Upper lobe of left lung (tissue), 6 donors: ENCODE data around the gene KIF26B. TPM values are rescaled to one million over a fixed set of nuclear protein-coding genes. Genes with fewer than 3 reads are reported as not detected.

Experiments used
- ATAC-seq, 2 donors: fragments of 200-7000 bp; cut with Tn5 transposase; one replicate each; pipeline ENCODE4 v1.9.1; 2022; ENCODE audit warnings: mild to moderate bottlenecking in 2 of 2, moderate library complexity in 2 of 2; ENCODE audit not compliant: low FRiP score in 2 of 2
- DNase-seq, 2 donors: peaks; one replicate each; pipeline ENCODE4 v3.0.0-alpha.2; 2019 to 2020
- H3K27ac ChIP-seq, 4 donors: fragments of 200-600 bp; sonication (generic); one replicate each; pipeline ENCODE4 v1.5.1; 2016 to 2019
- H3K27me3 ChIP-seq, 4 donors: fragments of 200-600 bp; sonication (generic); one replicate each; pipeline ENCODE4 v1.5.1; 2017 to 2019
- H3K36me3 ChIP-seq, 4 donors: fragments of 200-600 bp; sonication (generic); one replicate each; pipeline ENCODE4 v1.5.1; 2016 to 2019
- H3K4me1 ChIP-seq, 4 donors: fragments of 200-600 bp; sonication (generic); one replicate each; pipeline ENCODE4 v1.5.1; 2018 to 2019
- H3K4me3 ChIP-seq, 4 donors: fragments of 200-600 bp; sonication (generic); one replicate each; pipeline ENCODE4 v1.5.1; 2017 to 2019; ENCODE audit warnings: mild to moderate bottlenecking in 2 of 4, moderate library complexity in 1 of 4
- H3K9me3 ChIP-seq, 4 donors: fragments of 200-600 bp; sonication (generic); one replicate each; pipeline ENCODE4 v1.5.1; 2018 to 2019
- EP300 ChIP-seq, 4 donors: sonication (generic); formaldehyde crosslinking; IDR thresholded peaks; one replicate each; pipeline ENCODE4 v1.5.1; 2017; ENCODE audit warnings: antibody characterized with exemption in 4 of 4, control low read depth in 2 of 4
- POLR2A ChIP-seq, 4 donors: fragments of 450-650 bp; IDR thresholded peaks; one replicate each; pipeline ENCODE4 v1.5.1; 2016 to 2017; ENCODE audit warnings: antibody characterized with exemption in 4 of 4, mild to moderate bottlenecking in 2 of 4
- POLR2AphosphoS5 ChIP-seq, 2 donors: sonication (generic); formaldehyde crosslinking; IDR thresholded peaks; one replicate each; pipeline ENCODE4 v1.5.1; 2017; ENCODE audit warnings: antibody characterized with exemption in 2 of 2
- WGBS, 2 donors: methylation state at CpG; one replicate each; pipeline ENCODE4 v1.1.5; 2017 to 2018; 5-methylcytosine and 5-hydroxymethylcytosine counted together
- total RNA-seq, 6 donors: library from RNA; depleted of rRNA in 4 of 6; stranded (reverse); fragments of >200 nt in 4 of 6; gene quantifications; one replicate each; pipeline versions ENCODE4 v1.1.0 to v1.2.1, GENCODE V29; 2016 to 2021
- TF ChIP-seq, protein P1 (sequence below), 6 experiments: fragments of 450-650 bp in 4 of 6; fragments of 200-600 bp in 2 of 6; sonication (generic) in 2 of 6; IDR thresholded peaks; one replicate each; pipeline ENCODE4 v1.5.1; 2016 to 2019; ENCODE audit warnings: antibody characterized with exemption in 6 of 6
- donor health status: DM: no; HTN: no; CAD: no; lungs with moderate emphysema.
- donor health status: DM: no; HTN: yes; CAD: no; lungs with severe emphysema.

The KIF26B gene
- total RNA-seq, 6 donors from 2014 or later: 1.2 to 4.3 (median 2.1) TPM

DNA sequence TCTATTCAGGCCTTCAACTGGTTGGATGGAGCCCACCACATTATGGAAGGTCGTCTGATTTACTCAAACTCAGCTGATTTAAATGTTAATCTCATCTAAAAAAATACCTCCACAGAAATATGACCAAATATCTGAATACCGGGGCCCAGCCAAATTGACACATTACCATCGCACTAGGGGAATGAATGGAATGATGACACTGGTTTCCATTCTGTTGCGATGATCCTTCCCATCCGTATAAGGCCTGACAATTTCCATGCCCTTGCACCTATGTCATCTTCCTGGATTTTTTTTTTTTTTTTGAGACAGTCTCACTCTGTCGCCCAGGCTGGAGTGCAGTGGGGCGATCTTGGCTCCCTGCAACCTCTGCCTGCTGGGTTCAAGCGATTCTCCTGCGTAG lies 397.5 kb downstream of the KIF26B start:
- TF ChIP-seq EP300 (IDR thresholded peaks at IDR 0.05): no peak
- TF ChIP-seq POLR2A (IDR thresholded peaks at IDR 0.05): no peak
- TF ChIP-seq, protein P1, sequence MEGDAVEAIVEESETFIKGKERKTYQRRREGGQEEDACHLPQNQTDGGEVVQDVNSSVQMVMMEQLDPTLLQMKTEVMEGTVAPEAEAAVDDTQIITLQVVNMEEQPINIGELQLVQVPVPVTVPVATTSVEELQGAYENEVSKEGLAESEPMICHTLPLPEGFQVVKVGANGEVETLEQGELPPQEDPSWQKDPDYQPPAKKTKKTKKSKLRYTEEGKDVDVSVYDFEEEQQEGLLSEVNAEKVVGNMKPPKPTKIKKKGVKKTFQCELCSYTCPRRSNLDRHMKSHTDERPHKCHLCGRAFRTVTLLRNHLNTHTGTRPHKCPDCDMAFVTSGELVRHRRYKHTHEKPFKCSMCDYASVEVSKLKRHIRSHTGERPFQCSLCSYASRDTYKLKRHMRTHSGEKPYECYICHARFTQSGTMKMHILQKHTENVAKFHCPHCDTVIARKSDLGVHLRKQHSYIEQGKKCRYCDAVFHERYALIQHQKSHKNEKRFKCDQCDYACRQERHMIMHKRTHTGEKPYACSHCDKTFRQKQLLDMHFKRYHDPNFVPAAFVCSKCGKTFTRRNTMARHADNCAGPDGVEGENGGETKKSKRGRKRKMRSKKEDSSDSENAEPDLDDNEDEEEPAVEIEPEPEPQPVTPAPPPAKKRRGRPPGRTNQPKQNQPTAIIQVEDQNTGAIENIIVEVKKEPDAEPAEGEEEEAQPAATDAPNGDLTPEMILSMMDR (IDR thresholded peaks at IDR 0.05): no peak
- TF ChIP-seq POLR2AphosphoS5 (IDR thresholded peaks at IDR 0.05): no peak
- H3K4me3 ChIP-seq: no peak overlapping the region

DNA sequence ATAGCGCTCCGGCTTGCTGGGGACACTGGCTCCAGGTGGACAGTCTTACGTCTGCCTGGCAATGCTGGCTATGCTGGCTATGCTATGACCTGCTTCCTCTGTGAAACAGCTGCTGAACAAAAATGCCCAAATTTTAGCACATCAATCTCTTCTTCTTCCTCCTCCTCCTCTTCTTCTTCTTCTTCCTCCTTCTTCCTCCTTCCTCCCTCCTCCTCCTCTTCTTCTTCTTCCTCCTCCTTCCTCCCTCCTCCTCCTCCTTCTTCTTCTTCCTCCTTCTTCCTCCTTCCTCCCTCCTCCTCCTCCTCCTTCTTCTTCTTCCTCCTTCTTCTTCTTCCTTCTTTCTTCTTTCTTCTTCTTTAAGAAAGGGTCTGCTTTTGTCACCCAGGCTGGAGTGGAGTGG lies 401.3 kb downstream of the KIF26B start:
- TF ChIP-seq POLR2A (IDR thresholded peaks at IDR 0.05) (no peak), POLR2AphosphoS5 (IDR thresholded peaks at IDR 0.05) (no peak), EP300 (IDR thresholded peaks at IDR 0.05) (no peak)
- TF ChIP-seq, protein P1 (IDR thresholded peaks at IDR 0.05): no peak
- H3K27ac ChIP-seq: no peak overlapping the region
- DNase-seq (no peak), ATAC-seq (no peak)
- H3K9me3 ChIP-seq: no peaks in the 10 kb centered on the region
- no peaks in the 10 kb centered on the region for H3K27me3 ChIP-seq
- no peaks in the 10 kb centered on the region for H3K4me1 ChIP-seq
- H3K36me3 ChIP-seq: no peaks in the 10 kb centered on the region
- WGBS, 2 donors: 87 to 96% methylated on average over 3 of the region's 3 CpGs
- H3K4me3 ChIP-seq: no peak overlapping the region

More for the DNA sequence above, 397.5 kb downstream of the KIF26B start:
- DNase-seq (no peak), ATAC-seq (no peak)
- no peaks in the 10 kb centered on the region for H3K36me3 ChIP-seq
- no peaks in the 10 kb centered on the region for H3K9me3 ChIP-seq
- H3K27me3 ChIP-seq: no peaks in the 10 kb centered on the region
- H3K27ac ChIP-seq: no peak overlapping the region
- H3K4me1 ChIP-seq: no peaks in the 10 kb centered on the region
- 96% methylated on average over 9 of the region's 9 CpGs for WGBS, 2 donors

DNA sequence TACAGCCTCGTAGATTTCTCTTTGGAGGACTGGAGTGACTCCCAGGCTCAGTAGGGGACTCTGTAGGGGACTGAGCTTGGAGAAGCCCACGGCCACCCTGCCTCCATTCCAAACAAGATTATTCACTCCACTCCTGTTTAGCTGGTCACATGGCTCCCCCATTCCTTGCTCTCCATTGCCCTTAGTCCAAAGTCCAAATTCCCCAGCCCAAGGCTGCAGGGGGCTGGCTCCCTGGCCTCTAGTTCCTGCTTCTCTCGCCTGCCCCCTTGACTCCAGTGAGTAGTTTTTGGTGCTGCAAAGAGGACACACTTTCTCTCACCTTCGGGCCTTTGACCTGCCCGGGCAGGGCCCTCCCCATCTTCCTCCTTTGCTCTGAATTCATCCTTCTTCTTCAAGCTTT lies 403.3 kb downstream of the KIF26B start:
- WGBS, 2 donors: 73% methylated on average over 4 to 5 of the region's 5 CpGs
- Histone ChIP-seq H3K9me3 (no peaks in the 10 kb centered on the region), H3K27me3 (no peaks in the 10 kb centered on the region), H3K27ac (no peak overlapping the region), H3K36me3 (no peaks in the 10 kb centered on the region), H3K4me3 (no peak overlapping the region), H3K4me1 (no peaks in the 10 kb centered on the region)
- DNase-seq: no peak
- TF ChIP-seq POLR2A (IDR thresholded peaks at IDR 0.05) (no peak), POLR2AphosphoS5 (IDR thresholded peaks at IDR 0.05) (no peak), EP300 (IDR thresholded peaks at IDR 0.05) (no peak)
- TF ChIP-seq, protein P1 (IDR thresholded peaks at IDR 0.05): no peak
- ATAC-seq: no peak

DNA sequence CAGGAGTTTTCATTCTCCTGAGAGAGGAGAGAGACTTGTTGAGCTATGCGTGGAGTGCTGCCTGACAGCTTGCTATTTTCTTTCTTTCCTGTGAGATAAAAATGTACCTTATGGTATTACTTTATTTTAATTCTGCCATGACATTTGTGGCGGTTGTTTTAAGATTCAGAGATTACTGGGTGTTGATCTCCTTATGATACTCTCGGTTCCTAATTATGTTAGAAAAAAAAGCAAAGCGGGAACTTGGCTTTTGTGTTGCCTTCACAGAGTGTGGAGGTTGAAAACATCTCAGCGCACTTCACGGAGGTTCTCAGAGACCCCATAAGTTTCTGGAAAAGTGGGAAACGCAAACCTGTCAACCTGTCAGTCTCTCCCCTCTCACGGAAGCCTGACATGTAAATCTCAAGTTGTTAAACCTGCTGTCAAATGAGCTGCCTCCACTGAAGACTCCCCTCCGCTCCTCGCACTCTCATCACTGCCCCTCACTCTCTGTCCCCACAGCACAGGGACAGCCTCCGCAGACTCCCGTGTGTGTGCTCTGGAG lies 405.6 kb downstream of the KIF26B start:
- H3K36me3 ChIP-seq: no peaks in the 10 kb centered on the region
- no peak for DNase-seq
- no peak for ATAC-seq
- TF ChIP-seq EP300 (IDR thresholded peaks at IDR 0.05): no peak
- no peak for TF ChIP-seq POLR2AphosphoS5 (IDR thresholded peaks at IDR 0.05)
- TF ChIP-seq, protein P1 (IDR thresholded peaks at IDR 0.05): no peak
- TF ChIP-seq POLR2A (IDR thresholded peaks at IDR 0.05): no peak
- no peaks in the 10 kb centered on the region for H3K27me3 ChIP-seq
- WGBS, 2 donors: 80 to 84% methylated on average over 10 to 12 of the region's 12 CpGs
- no peak overlapping the region for H3K27ac ChIP-seq
- H3K4me3 ChIP-seq: no peak overlapping the region
- H3K9me3 ChIP-seq: no peaks in the 10 kb centered on the region
- no peaks in the 10 kb centered on the region for H3K4me1 ChIP-seq

DNA sequence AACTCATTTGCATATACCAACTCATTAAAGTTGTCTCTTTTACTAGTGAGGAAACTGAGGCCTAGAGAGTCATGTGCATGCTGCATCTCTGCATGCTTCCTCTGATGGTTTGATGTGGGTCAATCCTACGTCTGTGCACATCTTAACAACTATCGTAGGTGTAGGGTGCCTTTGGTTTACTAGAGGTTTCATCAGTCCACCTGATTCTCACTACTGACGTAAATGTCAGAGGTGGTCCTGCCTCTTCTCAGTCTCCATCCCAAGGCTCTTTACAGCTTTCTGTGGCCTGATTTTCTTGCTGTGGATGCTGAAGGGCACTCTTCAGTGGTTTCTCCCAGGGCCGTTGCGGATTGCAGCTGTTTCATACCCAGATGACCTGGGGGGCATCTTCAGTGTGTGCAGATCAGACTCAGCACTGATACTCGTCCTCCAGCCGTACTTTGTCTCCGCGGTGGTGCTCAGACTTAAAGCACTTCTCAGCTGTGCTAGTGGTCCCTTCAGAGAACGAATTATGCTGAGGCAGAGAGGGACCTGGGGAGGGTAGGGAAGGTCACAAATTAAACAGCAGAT lies 407.0 kb downstream of the KIF26B start:
- Histone ChIP-seq H3K4me3 (no peak overlapping the region), H3K27me3 (no peaks in the 10 kb centered on the region), H3K36me3 (no peaks in the 10 kb centered on the region), H3K4me1 (no peaks in the 10 kb centered on the region), H3K27ac (no peak overlapping the region), H3K9me3 (no peaks in the 10 kb centered on the region)
- DNase-seq (no peak), ATAC-seq (no peak)
- TF ChIP-seq, protein P1 (IDR thresholded peaks at IDR 0.05): no peak
- TF ChIP-seq EP300 (IDR thresholded peaks at IDR 0.05) (no peak), POLR2A (IDR thresholded peaks at IDR 0.05) (no peak), POLR2AphosphoS5 (IDR thresholded peaks at IDR 0.05) (no peak)
- 88 to 89% methylated on average over 10 of the region's 10 CpGs for WGBS, 2 donors
